GM19467 (cell line): ENCODE results near the gene ATXN7L3.

Experiments used
- ATAC-seq: cut with Tn5 transposase; IDR thresholded peaks from one replicate; pipeline ENCODE4 v1.9.1; 2021; ENCODE audit warnings: mild to moderate bottlenecking, moderate library complexity; ENCODE audit not compliant: unreplicated experiment

The ATXN7L3 gene

GRCh38 chr17:44219108-44219615 lies 19.5 kb upstream of the ATXN7L3 start:
- peak; percentile 35 for ATAC-seq

- ATAC-seq: peak; percentile 29
Observed at GRCh38 chr17:44218344-44219107, 18.8 kb upstream of the ATXN7L3 start.

- no peak for ATAC-seq
Observed at GRCh38 chr17:44217738-44218343, 18.2 kb upstream of the ATXN7L3 start.

GRCh38 chr17:44216694-44217093 lies 17.0 kb upstream of the ATXN7L3 start:
- no peak for ATAC-seq

- ATAC-seq: no peak
Observed at GRCh38 chr17:44216173-44216572, 16.5 kb upstream of the ATXN7L3 start.

- ATAC-seq: no peak
Observed at GRCh38 chr17:44214896-44215295, 15.2 kb upstream of the ATXN7L3 start.

- no peak for ATAC-seq
Observed at GRCh38 chr17:44214230-44214494, 14.5 kb upstream of the ATXN7L3 start.

GRCh38 chr17:44213403-44214229 lies 13.9 kb upstream of the ATXN7L3 start:
- no peak for ATAC-seq

GRCh38 chr17:44212507-44213402 lies 13.1 kb upstream of the ATXN7L3 start:
- ATAC-seq: no peak

GRCh38 chr17:44211281-44212265 lies 11.9 kb upstream of the ATXN7L3 start:
- no peak for ATAC-seq

GRCh38 chr17:44210342-44211192 lies 10.9 kb upstream of the ATXN7L3 start:
- peak; percentile 78 for ATAC-seq

- no peak for ATAC-seq
Observed at GRCh38 chr17:44209786-44210341, 10.2 kb upstream of the ATXN7L3 start.

GRCh38 chr17:44207743-44208142 lies 8.1 kb upstream of the ATXN7L3 start:
- no peak for ATAC-seq

- no peak for ATAC-seq
Observed at GRCh38 chr17:44207319-44207718, 7.6 kb upstream of the ATXN7L3 start.

- no peak for ATAC-seq
Observed at GRCh38 chr17:44206825-44207155, 7.1 kb upstream of the ATXN7L3 start.

GRCh38 chr17:44205962-44206824 lies 6.5 kb upstream of the ATXN7L3 start:
- no peak for ATAC-seq

- no peak for ATAC-seq
Observed at GRCh38 chr17:44204441-44204882, 4.8 kb upstream of the ATXN7L3 start.
